Bronchial epithelial cell (primary cell): ENCODE data around the gene NOSTRIN. TPM values are rescaled to one million over a fixed set of nuclear protein-coding genes. Genes with fewer than 3 reads are reported as not detected.

Experiments used
- DNase-seq: peaks from one replicate; pipeline ENCODE4 v3.0.0-alpha.2; 2010; ENCODE audit warnings: low read depth
- FAIRE-seq: peaks from 2 replicates; lab custom pipeline; 2011; peaks lifted over from hg19 to GRCh38; lab: Jason Lieb, UNC
- H3K27me3 ChIP-seq: 2 replicates; pipeline ENCODE4 v1.5.1; 2011; ENCODE audit warnings: low read length; ENCODE audit not compliant: control insufficient read depth, insufficient read depth
- H3K36me3 ChIP-seq: 2 replicates; pipeline ENCODE4 v1.5.1; 2011; ENCODE audit warnings: low read length; ENCODE audit not compliant: control insufficient read depth, insufficient read depth
- H3K4me3 ChIP-seq: 2 replicates; pipeline ENCODE4 v1.5.1; 2011; ENCODE audit warnings: mild to moderate bottlenecking, low read depth, low read length, control low read depth
- CTCF ChIP-seq: IDR thresholded peaks from 2 replicates; pipeline ENCODE4 v1.5.1; 2011; ENCODE audit warnings: mild to moderate bottlenecking, moderate library complexity, low read length, control low read depth, inconsistent platforms; ENCODE audit not compliant: insufficient read depth, severe bottlenecking
- total RNA-seq: library from RNA; depleted of rRNA; stranded (reverse); fragments of >200 nt; gene quantifications from 2 replicates; pipeline ENCODE4 v1.2.1, GENCODE V29; 2014

The NOSTRIN gene
- total RNA-seq, 1 donor from 2014 or later, result 0.26 TPM

GRCh38 chr2:168884975-168885374, 82.5 kb downstream of the NOSTRIN start:
- no peak for TF ChIP-seq CTCF
- DNase-seq (peak; percentile 82), FAIRE-seq (no peak)
- Histone ChIP-seq H3K4me3 (no peak overlapping the region), H3K27me3 (no peaks in the 10 kb centered on the region), H3K36me3 (no peaks in the 10 kb centered on the region)

- TF ChIP-seq CTCF, result no peak
- Histone ChIP-seq H3K27me3 (no peaks in the 10 kb centered on the region), H3K4me3 (peak overlapping the region; percentile 64), H3K36me3 (no peaks in the 10 kb centered on the region)
- DNase-seq (no peak), FAIRE-seq (no peak)
Measured at GRCh38 chr2:168889635-168890005, 87.2 kb downstream of the NOSTRIN start.

- Histone ChIP-seq H3K4me3 (peak within 1 kb of the TSS; percentile 64), H3K36me3 (no peaks in the 10 kb centered on the region), H3K27me3 (no peaks in the 10 kb centered on the region)
- no peak for FAIRE-seq
- DNase-seq, result peak; percentile 85
- no peak for TF ChIP-seq CTCF
Measured at GRCh38 chr2:168890006-168890782, 87.8 kb downstream of the NOSTRIN start, which contains the start of gene SPC25. Gene SPC25 (minus strand): TSS chr2:168890430. CDS start chr2:168889519, 911 bp downstream.

GRCh38 chr2:168892327-168892726, 89.9 kb downstream of the NOSTRIN start:
- Histone ChIP-seq H3K27me3 (no peaks in the 10 kb centered on the region), H3K36me3 (no peaks in the 10 kb centered on the region), H3K4me3 (no peak overlapping the region)
- DNase-seq (no peak), FAIRE-seq (no peak)
- no peak for TF ChIP-seq CTCF

- DNase-seq, result no peak
- Histone ChIP-seq H3K27me3 (no peaks in the 10 kb centered on the region), H3K36me3 (no peaks in the 10 kb centered on the region), H3K4me3 (no peak overlapping the region)
- no peak for TF ChIP-seq CTCF
- no peak for FAIRE-seq
Measured at GRCh38 chr2:168894101-168894500, 91.7 kb downstream of the NOSTRIN start.
